HAP-1 (cell line): ENCODE results near the gene OR5AP2.
"Not testable (repeated sequence)": the region's sequence is repeated elsewhere in the genome, so short reads cannot be mapped to it uniquely, and the experiment has no call there.

Source experiments
- DNase-seq, 2 experiments: peaks; one replicate each; pipeline ENCODE4 v3.0.0-alpha.2; 2016 to 2020; ENCODE audit warnings: low spot score in 2 of 2
- H3K27me3 ChIP-seq: fragments of 250-450 bp; sonication (Bioruptor Pico); 2 replicates; pipeline ENCODE4 v1.5.1; 2020; ENCODE audit warnings: low read depth, mild to moderate bottlenecking, moderate library complexity
- H3K36me3 ChIP-seq: fragments of 250-450 bp; sonication (Bioruptor Pico); replicated peaks from 2 replicates; pipeline ENCODE4 v1.5.1; 2020; ENCODE audit warnings: mild to moderate bottlenecking
- H3K4me1 ChIP-seq: fragments of 250-450 bp; sonication (Bioruptor Pico); 2 replicates; pipeline ENCODE4 v1.5.1; 2020; ENCODE audit warnings: mild to moderate bottlenecking
- H3K4me3 ChIP-seq: fragments of 250-450 bp; sonication (Bioruptor Pico); 2 replicates; pipeline ENCODE4 v1.5.1; 2020; ENCODE audit warnings: mild to moderate bottlenecking, moderate library complexity
- H3K9me3 ChIP-seq: fragments of 250-450 bp; sonication (Bioruptor Pico); 2 replicates; pipeline ENCODE4 v1.5.1; 2020; ENCODE audit warnings: mild to moderate bottlenecking, moderate library complexity
- in situ Hi-C: fragments of 300-500 bp; cut with MboI; formaldehyde crosslinking; loops from 3 replicates; pipeline ENCODE4 v1.14.3; 2020; ENCODE audit warnings: low sequenced_read_pairs, inconsistent platforms, mixed read lengths

OR5AP2 gene

DNA sequence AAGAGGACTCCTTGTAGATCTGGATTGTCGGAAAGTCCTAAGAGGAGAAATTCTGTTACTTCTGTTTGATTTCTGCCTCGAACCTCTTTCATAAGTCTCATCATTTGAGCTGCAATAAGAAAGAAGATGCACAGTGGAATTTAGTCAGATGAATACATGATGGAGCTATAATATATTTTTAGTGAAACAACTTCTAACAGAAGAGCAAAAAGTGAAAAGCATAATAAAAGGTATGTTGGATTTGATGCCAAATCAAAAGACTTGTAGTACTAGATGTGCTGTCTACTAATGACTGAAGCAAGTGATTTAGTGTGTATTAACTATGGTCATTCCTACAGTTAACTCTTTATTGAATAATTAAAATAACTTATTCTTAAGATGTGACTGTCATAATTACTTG is at the start of gene OR5AP2:
TSS of gene OR5AP2 (minus strand) at position 101 of the 400 bp plus-strand sequence. CDS start at position 101, 0 bp downstream.
- Histone ChIP-seq H3K4me1 (no peaks in the 10 kb centered on the region), H3K9me3 (no peaks in the 10 kb centered on the region), H3K36me3 (no peaks in the 10 kb centered on the region), H3K4me3 (no peak within 1 kb of the TSS), H3K27me3 (no peaks in the 10 kb centered on the region)
- in situ Hi-C loops: no loop called here
- no peak for DNase-seq

- H3K27me3 ChIP-seq, H3K36me3 ChIP-seq, in situ Hi-C loops, DNase-seq, H3K4me3 ChIP-seq, H3K9me3 ChIP-seq, H3K4me1 ChIP-seq: not testable (repeated sequence)
Measured at GRCh38 chr11:56691179-56691578, 48.9 kb upstream of the OR5AP2 start.

- no peaks in the 10 kb centered on the region for H3K36me3 ChIP-seq
- no peaks in the 10 kb centered on the region for H3K9me3 ChIP-seq
- no peak for DNase-seq
- H3K4me1 ChIP-seq: no peaks in the 10 kb centered on the region
- no peak overlapping the region for H3K4me3 ChIP-seq
- in situ Hi-C loops: no loop called here
- H3K27me3 ChIP-seq: no peaks in the 10 kb centered on the region
Measured at GRCh38 chr11:56688554-56689100, 46.4 kb upstream of the OR5AP2 start.

DNA sequence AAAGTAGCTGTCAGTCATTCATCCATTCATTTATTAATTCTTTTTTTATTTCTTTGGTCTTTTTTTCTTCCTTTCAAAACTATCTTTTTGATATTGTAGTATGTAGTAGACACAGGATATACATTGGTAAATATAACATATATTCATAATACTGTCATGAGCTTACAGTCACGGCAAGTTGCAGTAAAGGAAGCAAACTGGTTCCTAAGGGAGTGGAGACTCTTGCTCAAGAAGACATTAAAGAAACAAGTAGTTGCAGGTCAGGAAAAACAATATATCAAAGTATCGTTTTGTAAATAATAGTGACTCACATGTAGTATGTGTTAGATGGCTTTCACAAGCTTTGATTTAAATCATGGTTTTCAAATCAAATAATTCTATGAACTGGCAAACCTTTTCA is 28.7 kb upstream of the OR5AP2 start:
- Histone ChIP-seq H3K4me1 (no peaks in the 10 kb centered on the region), H3K9me3 (no peaks in the 10 kb centered on the region), H3K27me3 (no peaks in the 10 kb centered on the region), H3K36me3 (no peaks in the 10 kb centered on the region), H3K4me3 (no peak overlapping the region)
- no peak for DNase-seq
- in situ Hi-C loops: no loop called here

DNA sequence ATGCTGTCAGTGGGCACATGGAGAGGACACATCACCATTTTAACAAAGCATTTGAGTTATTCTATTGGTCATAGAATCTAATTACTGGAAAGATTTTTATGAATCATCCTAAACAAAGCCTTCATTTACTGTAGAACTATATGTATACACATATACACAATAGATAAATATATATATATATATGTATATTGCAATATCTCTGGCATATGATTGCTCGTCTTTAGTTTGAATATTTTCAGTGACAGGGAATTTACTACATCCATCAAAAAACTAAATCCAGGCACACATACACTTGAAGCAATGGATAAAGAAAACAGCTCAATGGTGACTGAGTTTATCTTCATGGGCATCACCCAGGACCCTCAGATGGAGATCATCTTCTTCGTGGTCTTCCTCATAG is 21.1 kb upstream of the OR5AP2 start, which contains the start of gene OR5AR1:
TSS of gene OR5AR1 (plus strand) at position 301 of the 400 bp plus-strand sequence. CDS start at position 301, 0 bp downstream.
- no peaks in the 10 kb centered on the region for H3K27me3 ChIP-seq
- H3K9me3 ChIP-seq: no peaks in the 10 kb centered on the region
- no peaks in the 10 kb centered on the region for H3K4me1 ChIP-seq
- no peaks in the 10 kb centered on the region for H3K36me3 ChIP-seq
- H3K4me3 ChIP-seq: no peak within 1 kb of the TSS
- no peak for DNase-seq
- in situ Hi-C loops: no loop called here

DNA sequence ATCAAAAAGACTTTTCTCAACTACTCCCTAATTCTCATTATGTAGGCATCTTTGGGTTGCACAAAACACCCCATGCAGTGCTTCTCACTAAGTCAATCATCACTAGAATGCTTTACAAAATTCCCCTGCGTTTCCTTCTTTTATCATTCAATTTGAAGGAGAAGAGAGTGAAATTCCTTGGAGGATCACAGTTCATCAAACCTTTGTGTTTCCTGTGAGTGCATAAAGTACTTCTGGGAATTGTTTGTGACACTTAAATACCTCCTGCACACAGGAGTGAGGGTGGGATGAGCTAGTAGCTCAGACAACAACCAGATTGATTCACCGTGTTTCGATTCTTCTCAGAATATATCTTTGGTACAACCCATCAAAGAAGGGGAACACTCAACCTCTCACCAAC is 17.5 kb upstream of the OR5AP2 start:
- Histone ChIP-seq H3K9me3 (no peaks in the 10 kb centered on the region), H3K4me1 (no peaks in the 10 kb centered on the region), H3K27me3 (no peaks in the 10 kb centered on the region), H3K36me3 (no peaks in the 10 kb centered on the region), H3K4me3 (no peak overlapping the region)
- DNase-seq: peak in 1 of 2 experiments; percentile 8
- in situ Hi-C loops: no loop called here

- in situ Hi-C loops: no loop called here
- H3K4me1 ChIP-seq: no peaks in the 10 kb centered on the region
- H3K4me3 ChIP-seq: no peak overlapping the region
- no peaks in the 10 kb centered on the region for H3K27me3 ChIP-seq
- H3K36me3 ChIP-seq: no peaks in the 10 kb centered on the region
- no peaks in the 10 kb centered on the region for H3K9me3 ChIP-seq
- DNase-seq: no peak
Measured at GRCh38 chr11:56637500-56637899, 4.7 kb downstream of the OR5AP2 start.

DNA sequence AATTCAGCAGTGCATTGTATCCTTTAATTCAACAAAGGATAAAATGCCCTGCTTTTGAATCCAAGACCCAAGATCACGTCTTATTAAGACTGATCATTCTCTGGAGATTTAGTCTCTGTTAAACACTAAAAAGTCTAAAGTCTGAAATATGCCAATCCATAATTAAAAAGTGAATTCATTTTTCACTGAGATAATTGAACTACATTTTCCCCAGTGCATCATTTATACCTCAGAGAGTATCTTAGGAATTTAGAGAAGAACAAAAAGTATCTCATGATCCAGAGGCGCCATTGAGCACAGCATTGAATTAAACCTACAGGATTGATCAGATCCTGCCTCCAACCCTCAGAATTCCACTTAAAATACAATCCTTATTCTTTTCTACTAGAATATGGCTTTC is 5.4 kb downstream of the OR5AP2 start:
- Histone ChIP-seq H3K36me3 (no peaks in the 10 kb centered on the region), H3K9me3 (no peaks in the 10 kb centered on the region), H3K4me1 (no peaks in the 10 kb centered on the region), H3K27me3 (no peaks in the 10 kb centered on the region), H3K4me3 (no peak overlapping the region)
- DNase-seq: no peak
- in situ Hi-C loops: no loop called here

- H3K9me3 ChIP-seq: no peaks in the 10 kb centered on the region
- no peaks in the 10 kb centered on the region for H3K27me3 ChIP-seq
- in situ Hi-C loops: no loop called here
- H3K4me1 ChIP-seq: no peaks in the 10 kb centered on the region
- no peaks in the 10 kb centered on the region for H3K36me3 ChIP-seq
- H3K4me3 ChIP-seq: no peak overlapping the region
- DNase-seq: no peak
Measured at GRCh38 chr11:56632329-56632728, 9.9 kb downstream of the OR5AP2 start.

DNA sequence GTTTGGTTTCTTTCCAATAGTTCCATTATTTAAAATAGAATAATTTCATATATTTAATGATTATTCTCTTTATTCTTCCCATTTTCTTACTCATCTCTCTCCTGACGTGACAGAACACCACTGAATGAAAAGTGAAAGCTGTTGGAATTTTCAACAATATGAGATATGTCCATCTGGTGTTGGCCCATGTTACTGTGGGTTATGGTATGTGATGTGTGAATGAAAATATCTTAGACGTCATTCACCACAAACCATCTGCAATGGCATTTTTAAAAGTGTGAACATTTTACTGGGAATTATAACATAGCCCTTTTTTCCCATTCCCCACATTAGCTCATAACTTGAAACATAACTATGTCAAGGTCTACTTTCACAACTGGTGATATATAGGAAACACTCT is 16.3 kb downstream of the OR5AP2 start:
- in situ Hi-C loops: no loop called here
- Histone ChIP-seq H3K4me3 (no peak overlapping the region), H3K4me1 (no peaks in the 10 kb centered on the region), H3K9me3 (no peaks in the 10 kb centered on the region), H3K27me3 (no peaks in the 10 kb centered on the region), H3K36me3 (no peaks in the 10 kb centered on the region)
- DNase-seq: no peak

DNA sequence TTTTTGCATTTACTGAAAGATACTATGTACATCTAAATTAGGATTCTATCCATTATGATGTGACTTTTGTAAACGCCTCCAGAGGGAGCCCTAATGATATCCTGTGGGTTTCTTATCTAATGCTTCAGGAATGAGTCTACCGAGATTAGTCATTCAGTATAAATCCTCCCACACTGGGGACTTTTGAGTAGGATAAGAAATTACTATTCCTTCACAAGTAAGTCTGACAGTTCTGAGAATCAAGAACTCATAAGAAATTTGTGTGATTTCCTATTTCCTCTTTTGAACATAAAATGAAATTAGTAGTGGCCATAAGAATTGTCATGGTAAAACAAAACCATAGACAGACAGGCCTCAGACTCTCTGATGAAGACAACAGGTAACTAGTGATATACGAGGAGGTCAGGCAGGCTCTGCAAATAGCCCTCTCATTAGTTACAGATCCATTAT is 17.6 kb downstream of the OR5AP2 start:
- no peak overlapping the region for H3K4me3 ChIP-seq
- no peak for DNase-seq
- in situ Hi-C loops: no loop called here

DNA sequence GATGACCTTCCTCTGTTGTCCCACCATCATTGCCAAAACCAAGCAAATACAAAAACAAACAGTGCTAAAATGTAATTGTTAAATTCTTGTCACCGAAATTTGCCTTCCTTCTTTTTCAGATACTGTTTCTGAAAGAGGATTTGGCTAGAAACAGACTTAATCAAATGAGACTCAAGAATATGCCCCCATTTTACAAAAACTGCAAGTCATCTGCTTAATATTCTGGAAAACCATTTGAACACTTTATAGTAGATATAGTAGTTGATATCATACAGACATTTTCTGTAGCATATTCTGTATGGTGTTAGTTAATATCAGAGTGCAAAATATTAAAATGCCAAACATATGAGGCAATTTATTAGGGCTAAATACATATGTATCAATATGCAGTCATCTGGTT is 31.1 kb downstream of the OR5AP2 start:
- no peak for DNase-seq
- Histone ChIP-seq H3K36me3 (no peaks in the 10 kb centered on the region), H3K27me3 (no peaks in the 10 kb centered on the region), H3K4me1 (no peaks in the 10 kb centered on the region), H3K9me3 (no peaks in the 10 kb centered on the region), H3K4me3 (no peak overlapping the region)
- in situ Hi-C loops: no loop called here

More for the DNA sequence above, 17.6 kb downstream of the OR5AP2 start:
- no peaks in the 10 kb centered on the region for H3K27me3 ChIP-seq
- H3K36me3 ChIP-seq: no peaks in the 10 kb centered on the region
- no peaks in the 10 kb centered on the region for H3K9me3 ChIP-seq
- no peaks in the 10 kb centered on the region for H3K4me1 ChIP-seq

GRCh38 chr11:56592088-56592717 is 50.0 kb downstream of the OR5AP2 start:
- DNase-seq, H3K9me3 ChIP-seq, H3K4me3 ChIP-seq, in situ Hi-C loops, H3K27me3 ChIP-seq, H3K4me1 ChIP-seq, H3K36me3 ChIP-seq: not testable (repeated sequence)
